SK-N-SH (cell line): Measurements from ENCODE around the gene CBX1. TPM values are rescaled to one million over a fixed set of nuclear protein-coding genes. Genes with fewer than 3 reads are reported as not detected.

Experiments used
- CTCF ChIA-PET: fragments of 300-600, 350-600 bp; formaldehyde crosslinking; extraction: SDS; loops from one replicate; lab custom pipeline; 2021; lab: Yijun Ruan, JAX
- POLR2A ChIA-PET: fragments of 350-600 bp; sonication (Branson Sonifier 250); formaldehyde crosslinking; extraction: SDS; loops from one replicate; lab custom pipeline; 2020; ENCODE audit warnings: antibody characterized with exemption, inconsistent platforms; lab: Yijun Ruan, JAX
- DNase-seq: peaks from one replicate; pipeline ENCODE4 v3.0.0; 2012
- H2AFZ ChIP-seq: fragments of 200-600 bp; sonication (generic); 2 replicates; pipeline ENCODE4 v1.8.1; 2016; ENCODE audit warnings: antibody characterized with exemption, mild to moderate bottlenecking, low read depth
- H3F3A ChIP-seq: fragments of 200-600 bp; sonication (generic); replicated peaks from 2 replicates; pipeline ENCODE3; 2016; ENCODE audit warnings: antibody characterized with exemption, mild to moderate bottlenecking; ENCODE audit not compliant: insufficient read depth
- H3K27ac ChIP-seq, 2 experiments: fragments of 200-500 bp in 1 of 2; fragments of 200-600 bp in 1 of 2; sonication (Bioruptor generic) in 1 of 2; sonication (generic), shearing (Covaris generic) in 1 of 2; 2 replicates each; pipeline versions ENCODE4 v1.5.1 to v1.6.1; 2014 to 2016; ENCODE audit warnings: low read depth in 2 of 2, inconsistent platforms in 1 of 2, low read length in 1 of 2, mild to moderate bottlenecking in 1 of 2, mixed read lengths in 1 of 2
- H3K27me3 ChIP-seq: fragments of 200-600 bp; sonication (generic), shearing (Covaris generic); 2 replicates; pipeline ENCODE4 v1.6.1; 2016; ENCODE audit warnings: mixed run types; ENCODE audit not compliant: insufficient read depth
- H3K36me3 ChIP-seq, 2 experiments: fragments of 200-500 bp in 1 of 2; fragments of 200-600 bp in 1 of 2; sonication (Bioruptor generic) in 1 of 2; sonication (generic) in 1 of 2; replicated peaks in 1 of 2; 2 replicates each; pipeline versions ENCODE3 to v1.5.1; 2014 to 2016; ENCODE audit warnings: low read length in 1 of 2, mild to moderate bottlenecking in 1 of 2; ENCODE audit not compliant: insufficient read depth in 2 of 2, control insufficient read depth in 1 of 2
- H3K4me1 ChIP-seq, 2 experiments: fragments of 200-500 bp in 1 of 2; fragments of 200-600 bp in 1 of 2; sonication (Bioruptor generic) in 1 of 2; sonication (generic), shearing (Covaris generic) in 1 of 2; 2 replicates each; pipeline versions ENCODE4 v1.5.1 to v1.6.1; 2014 to 2016; ENCODE audit warnings: low read depth in 1 of 2, low read length in 1 of 2, mixed run types in 1 of 2; ENCODE audit not compliant: insufficient read depth in 2 of 2, control insufficient read depth in 1 of 2
- H3K4me2 ChIP-seq: fragments of 200-600 bp; sonication (generic), shearing (Covaris generic); 2 replicates; pipeline ENCODE4 v1.6.1; 2017; ENCODE audit warnings: mixed run types
- H3K4me3 ChIP-seq, 2 experiments: fragments of 200-500 bp in 1 of 2; fragments of 200-600 bp in 1 of 2; sonication (Bioruptor generic) in 1 of 2; sonication (generic), shearing (Covaris generic) in 1 of 2; 2 replicates each; pipeline versions ENCODE4 v1.5.1 to v1.8.1; 2014 to 2016; ENCODE audit warnings: low read depth in 2 of 2, inconsistent platforms in 1 of 2, low read length in 1 of 2, mild to moderate bottlenecking in 1 of 2, mixed read lengths in 1 of 2, moderate library complexity in 1 of 2
- H3K79me2 ChIP-seq: fragments of 200-600 bp; sonication (generic); 2 replicates; pipeline ENCODE4 v1.8.1; 2017; ENCODE audit warnings: mild to moderate bottlenecking; ENCODE audit not compliant: insufficient read depth
- H3K9ac ChIP-seq: fragments of 200-600 bp; sonication (generic); 2 replicates; pipeline ENCODE4 v1.6.1; 2017; ENCODE audit warnings: mixed run types
- H3K9me2 ChIP-seq: fragments of 200-600 bp; sonication (generic); 2 replicates; pipeline ENCODE4 v1.6.1; 2017; ENCODE audit warnings: mixed run types
- H3K9me3 ChIP-seq: fragments of 200-600 bp; sonication (generic); 2 replicates; pipeline ENCODE4 v1.6.1; 2017; ENCODE audit warnings: mixed run types, mild to moderate bottlenecking, moderate library complexity
- H4K20me1 ChIP-seq: fragments of 200-600 bp; sonication (generic); 2 replicates; pipeline ENCODE4 v1.6.1; 2017; ENCODE audit warnings: mild to moderate bottlenecking, mixed run types; ENCODE audit not compliant: insufficient read depth
- CHD2 ChIP-seq: fragments of 150-350 bp; IDR thresholded peaks from 2 replicates; pipeline ENCODE4 v1.6.1; 2018; ENCODE audit warnings: low read length; ENCODE audit not compliant: partially characterized antibody
- MEF2A ChIP-seq: IDR thresholded peaks from 2 replicates; pipeline ENCODE4 v1.4.0; 2012; ENCODE audit warnings: low read depth, borderline replicate concordance
- NFIC ChIP-seq: IDR thresholded peaks from 2 replicates; pipeline ENCODE4 v1.4.0; 2012; ENCODE audit warnings: borderline replicate concordance
- SIN3A ChIP-seq: IDR thresholded peaks from 2 replicates; pipeline ENCODE4 v1.6.1; 2012; ENCODE audit warnings: low read depth, mild to moderate bottlenecking, low read length, moderate library complexity, borderline replicate concordance
- USF2 ChIP-seq: fragments of 150-350 bp; IDR thresholded peaks from 2 replicates; pipeline ENCODE4 v1.6.1; 2017; ENCODE audit warnings: antibody characterized with exemption, low read length, low read depth, borderline replicate concordance
- YY1 ChIP-seq: IDR thresholded peaks from 2 replicates; pipeline ENCODE4 v1.4.0; 2012; ENCODE audit warnings: low read depth, mild to moderate bottlenecking
- whole genome bisulfite sequencing: methylation state at CpG from one replicate; pipeline ENCODE4 v1.1.6; 2017; ENCODE audit warnings: low lambda C conversion rate; 5-methylcytosine and 5-hydroxymethylcytosine counted together
- polyA plus RNA-seq, 3 experiments: library from polyadenylated mRNA; depleted of rRNA; stranded (reverse); fragments of >200 nt; gene quantifications; 2 replicates each; pipeline ENCODE4 v1.2.3, GENCODE V29; 2012
- TF ChIP-seq, protein P1 (sequence below): fragments of 150-350 bp; IDR thresholded peaks from 2 replicates; pipeline ENCODE4 v1.6.1; 2016; ENCODE audit warnings: mild to moderate bottlenecking, low read depth, low read length
- TF ChIP-seq, protein P2 (sequence below): fragments of 200-600 bp; sonication (generic); IDR thresholded peaks from 2 replicates; pipeline ENCODE4 v1.6.1; 2017; ENCODE audit warnings: antibody characterized with exemption, mild to moderate bottlenecking, moderate library complexity
- TF ChIP-seq, protein P3 (sequence below): IDR thresholded peaks from 2 replicates; pipeline ENCODE4 v1.6.1; 2012; ENCODE audit warnings: mild to moderate bottlenecking, low read depth, low read length, moderate library complexity

The CBX1 gene
- polyA plus RNA-seq, 1 of the 3 experiments (the other 2 are of a cell fraction), result 102 TPM

GRCh38 chr17:48066656-48067055, 34.6 kb downstream of the CBX1 start:
- no peak overlapping the region for H3K4me3 ChIP-seq
- peaks cover 60% of the 10 kb centered on the region for H3F3A ChIP-seq
- no peak for TF ChIP-seq MEF2A
- TF ChIP-seq, protein P1, sequence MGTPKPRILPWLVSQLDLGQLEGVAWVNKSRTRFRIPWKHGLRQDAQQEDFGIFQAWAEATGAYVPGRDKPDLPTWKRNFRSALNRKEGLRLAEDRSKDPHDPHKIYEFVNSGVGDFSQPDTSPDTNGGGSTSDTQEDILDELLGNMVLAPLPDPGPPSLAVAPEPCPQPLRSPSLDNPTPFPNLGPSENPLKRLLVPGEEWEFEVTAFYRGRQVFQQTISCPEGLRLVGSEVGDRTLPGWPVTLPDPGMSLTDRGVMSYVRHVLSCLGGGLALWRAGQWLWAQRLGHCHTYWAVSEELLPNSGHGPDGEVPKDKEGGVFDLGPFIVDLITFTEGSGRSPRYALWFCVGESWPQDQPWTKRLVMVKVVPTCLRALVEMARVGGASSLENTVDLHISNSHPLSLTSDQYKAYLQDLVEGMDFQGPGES, result no peak
- TF ChIP-seq, protein P2, sequence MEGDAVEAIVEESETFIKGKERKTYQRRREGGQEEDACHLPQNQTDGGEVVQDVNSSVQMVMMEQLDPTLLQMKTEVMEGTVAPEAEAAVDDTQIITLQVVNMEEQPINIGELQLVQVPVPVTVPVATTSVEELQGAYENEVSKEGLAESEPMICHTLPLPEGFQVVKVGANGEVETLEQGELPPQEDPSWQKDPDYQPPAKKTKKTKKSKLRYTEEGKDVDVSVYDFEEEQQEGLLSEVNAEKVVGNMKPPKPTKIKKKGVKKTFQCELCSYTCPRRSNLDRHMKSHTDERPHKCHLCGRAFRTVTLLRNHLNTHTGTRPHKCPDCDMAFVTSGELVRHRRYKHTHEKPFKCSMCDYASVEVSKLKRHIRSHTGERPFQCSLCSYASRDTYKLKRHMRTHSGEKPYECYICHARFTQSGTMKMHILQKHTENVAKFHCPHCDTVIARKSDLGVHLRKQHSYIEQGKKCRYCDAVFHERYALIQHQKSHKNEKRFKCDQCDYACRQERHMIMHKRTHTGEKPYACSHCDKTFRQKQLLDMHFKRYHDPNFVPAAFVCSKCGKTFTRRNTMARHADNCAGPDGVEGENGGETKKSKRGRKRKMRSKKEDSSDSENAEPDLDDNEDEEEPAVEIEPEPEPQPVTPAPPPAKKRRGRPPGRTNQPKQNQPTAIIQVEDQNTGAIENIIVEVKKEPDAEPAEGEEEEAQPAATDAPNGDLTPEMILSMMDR, result no peak; the same call in 1 of the 2 replicates
- H3K4me2 ChIP-seq, result no peak overlapping the region
- no peak overlapping the region for H3K27ac ChIP-seq
- H3K9me3 ChIP-seq, result no peaks in the 10 kb centered on the region
- peaks cover 77 to 89% of the 10 kb centered on the region in 2 experiments for H3K36me3 ChIP-seq
- H3K9ac ChIP-seq, result no peak overlapping the region
- H3K4me1 ChIP-seq, result no peaks in the 10 kb centered on the region; a peak in 2 of 4 replicates
- ChIA-PET POLR2A (no interaction called here), CTCF (interaction anchor here (0.8 to 44.3 kb wide), 8 partner anchors 11 to 69 kb away, joined by 4 to 1200 read pairs (median 14); partner anchors contain the start of gene COPZ2)
- H3K27me3 ChIP-seq, result no peaks in the 10 kb centered on the region
- no peaks in the 10 kb centered on the region for H3K9me2 ChIP-seq
- no peak for DNase-seq
- no peak overlapping the region for H2AFZ ChIP-seq
- peaks cover 52% of the 10 kb centered on the region for H3K79me2 ChIP-seq
- peaks cover 8% of the 10 kb centered on the region; the same call in 1 of the 2 replicates for H4K20me1 ChIP-seq
- 100% methylated on average over 1 of the region's 1 CpG for WGBS

DNA sequence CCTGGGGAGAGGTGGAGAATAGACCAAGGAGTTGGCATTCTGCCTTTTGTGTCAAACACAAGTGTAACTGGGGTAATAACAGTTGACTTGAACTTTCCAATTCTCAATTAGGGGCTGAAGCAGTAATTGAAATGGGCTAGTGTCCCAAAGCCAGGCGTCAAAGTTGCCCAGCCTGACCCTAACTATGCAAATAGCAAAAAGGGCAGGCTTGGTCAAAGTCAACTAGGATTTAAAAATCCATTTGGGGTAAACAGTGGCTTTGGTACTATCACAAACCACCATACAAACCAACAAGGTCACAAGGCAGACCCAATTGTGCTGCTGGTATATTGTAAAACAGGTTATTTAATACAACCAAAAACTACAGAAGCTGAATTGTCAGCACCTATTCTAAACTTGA, 35.1 kb downstream of the CBX1 start:
- peaks cover 11% of the 10 kb centered on the region; the same call in 1 of the 2 replicates for H4K20me1 ChIP-seq
- H3F3A ChIP-seq, result peaks cover 56% of the 10 kb centered on the region
- CTCF ChIA-PET, result interaction anchor here (0.8 to 44.3 kb wide), 5 partner anchors 11 to 42 kb away, joined by 6 to 1200 read pairs (median 39); partner anchors contain the start of gene COPZ2
- no peak for DNase-seq
- no peak overlapping the region for H3K9ac ChIP-seq
- H3K27ac ChIP-seq, result no peak overlapping the region
- no peak overlapping the region for H3K4me2 ChIP-seq
- TF ChIP-seq, protein P3, sequence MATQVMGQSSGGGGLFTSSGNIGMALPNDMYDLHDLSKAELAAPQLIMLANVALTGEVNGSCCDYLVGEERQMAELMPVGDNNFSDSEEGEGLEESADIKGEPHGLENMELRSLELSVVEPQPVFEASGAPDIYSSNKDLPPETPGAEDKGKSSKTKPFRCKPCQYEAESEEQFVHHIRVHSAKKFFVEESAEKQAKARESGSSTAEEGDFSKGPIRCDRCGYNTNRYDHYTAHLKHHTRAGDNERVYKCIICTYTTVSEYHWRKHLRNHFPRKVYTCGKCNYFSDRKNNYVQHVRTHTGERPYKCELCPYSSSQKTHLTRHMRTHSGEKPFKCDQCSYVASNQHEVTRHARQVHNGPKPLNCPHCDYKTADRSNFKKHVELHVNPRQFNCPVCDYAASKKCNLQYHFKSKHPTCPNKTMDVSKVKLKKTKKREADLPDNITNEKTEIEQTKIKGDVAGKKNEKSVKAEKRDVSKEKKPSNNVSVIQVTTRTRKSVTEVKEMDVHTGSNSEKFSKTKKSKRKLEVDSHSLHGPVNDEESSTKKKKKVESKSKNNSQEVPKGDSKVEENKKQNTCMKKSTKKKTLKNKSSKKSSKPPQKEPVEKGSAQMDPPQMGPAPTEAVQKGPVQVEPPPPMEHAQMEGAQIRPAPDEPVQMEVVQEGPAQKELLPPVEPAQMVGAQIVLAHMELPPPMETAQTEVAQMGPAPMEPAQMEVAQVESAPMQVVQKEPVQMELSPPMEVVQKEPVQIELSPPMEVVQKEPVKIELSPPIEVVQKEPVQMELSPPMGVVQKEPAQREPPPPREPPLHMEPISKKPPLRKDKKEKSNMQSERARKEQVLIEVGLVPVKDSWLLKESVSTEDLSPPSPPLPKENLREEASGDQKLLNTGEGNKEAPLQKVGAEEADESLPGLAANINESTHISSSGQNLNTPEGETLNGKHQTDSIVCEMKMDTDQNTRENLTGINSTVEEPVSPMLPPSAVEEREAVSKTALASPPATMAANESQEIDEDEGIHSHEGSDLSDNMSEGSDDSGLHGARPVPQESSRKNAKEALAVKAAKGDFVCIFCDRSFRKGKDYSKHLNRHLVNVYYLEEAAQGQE, result no peak
- TF ChIP-seq NFIC (no peak), CHD2 (no peak), USF2 (no peak), YY1 (no peak), SIN3A (no peak)
- TF ChIP-seq, all 33 proteins: peak for 0
- H2AFZ ChIP-seq, result no peak overlapping the region
- H3K4me1 ChIP-seq, result no peaks in the 10 kb centered on the region; a peak in 2 of 4 replicates
- H3K79me2 ChIP-seq, result peaks cover 48% of the 10 kb centered on the region
- POLR2A ChIA-PET, result no interaction called here
- H3K36me3 ChIP-seq, result peaks cover 77 to 86% of the 10 kb centered on the region in 2 experiments
- no peaks in the 10 kb centered on the region for H3K27me3 ChIP-seq
- no peak overlapping the region for H3K4me3 ChIP-seq
- no peaks in the 10 kb centered on the region for H3K9me2 ChIP-seq
- no peaks in the 10 kb centered on the region for H3K9me3 ChIP-seq
- WGBS, result 94% methylated on average over 1 of the region's 1 CpG
